ENCODE measurements around the gene ADARB2. TPM values are rescaled to one million over a fixed set of nuclear protein-coding genes. Genes with fewer than 3 reads are reported as not detected.

The ADARB2 gene
- total and polyA plus RNA-seq, 10 of the 15 experiments (the other 5 are each of a cell fraction or from before 2014, with no cell fraction given): 0.02 to 4.1 (median 0.76) TPM

DNA sequence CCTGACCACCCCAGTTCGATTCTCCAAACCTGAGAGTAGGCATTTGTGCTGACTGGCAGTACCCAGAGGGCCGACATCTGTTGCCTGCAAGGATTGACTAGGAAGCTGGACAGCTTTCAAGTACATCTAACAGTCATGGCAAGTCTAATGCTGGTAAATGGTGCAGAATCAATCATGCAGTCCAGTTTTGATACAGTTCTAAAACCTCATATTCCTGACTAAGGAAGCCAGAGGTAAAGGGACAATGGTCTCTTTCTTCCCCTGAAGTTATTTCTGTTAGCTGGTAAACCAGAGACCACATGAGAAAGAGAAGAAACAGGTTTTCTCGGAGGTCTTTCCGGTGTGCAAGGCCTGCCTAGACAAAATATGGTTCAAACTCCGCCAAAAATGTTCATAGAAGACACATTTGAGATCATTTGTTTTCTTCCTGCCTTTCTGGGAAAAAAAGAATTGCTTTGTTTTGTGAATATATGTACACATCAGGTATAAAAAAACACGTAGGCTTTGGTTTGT lies 584.0 kb downstream of the ADARB2 start (continued):
- TF ChIP-seq, protein P1, sequence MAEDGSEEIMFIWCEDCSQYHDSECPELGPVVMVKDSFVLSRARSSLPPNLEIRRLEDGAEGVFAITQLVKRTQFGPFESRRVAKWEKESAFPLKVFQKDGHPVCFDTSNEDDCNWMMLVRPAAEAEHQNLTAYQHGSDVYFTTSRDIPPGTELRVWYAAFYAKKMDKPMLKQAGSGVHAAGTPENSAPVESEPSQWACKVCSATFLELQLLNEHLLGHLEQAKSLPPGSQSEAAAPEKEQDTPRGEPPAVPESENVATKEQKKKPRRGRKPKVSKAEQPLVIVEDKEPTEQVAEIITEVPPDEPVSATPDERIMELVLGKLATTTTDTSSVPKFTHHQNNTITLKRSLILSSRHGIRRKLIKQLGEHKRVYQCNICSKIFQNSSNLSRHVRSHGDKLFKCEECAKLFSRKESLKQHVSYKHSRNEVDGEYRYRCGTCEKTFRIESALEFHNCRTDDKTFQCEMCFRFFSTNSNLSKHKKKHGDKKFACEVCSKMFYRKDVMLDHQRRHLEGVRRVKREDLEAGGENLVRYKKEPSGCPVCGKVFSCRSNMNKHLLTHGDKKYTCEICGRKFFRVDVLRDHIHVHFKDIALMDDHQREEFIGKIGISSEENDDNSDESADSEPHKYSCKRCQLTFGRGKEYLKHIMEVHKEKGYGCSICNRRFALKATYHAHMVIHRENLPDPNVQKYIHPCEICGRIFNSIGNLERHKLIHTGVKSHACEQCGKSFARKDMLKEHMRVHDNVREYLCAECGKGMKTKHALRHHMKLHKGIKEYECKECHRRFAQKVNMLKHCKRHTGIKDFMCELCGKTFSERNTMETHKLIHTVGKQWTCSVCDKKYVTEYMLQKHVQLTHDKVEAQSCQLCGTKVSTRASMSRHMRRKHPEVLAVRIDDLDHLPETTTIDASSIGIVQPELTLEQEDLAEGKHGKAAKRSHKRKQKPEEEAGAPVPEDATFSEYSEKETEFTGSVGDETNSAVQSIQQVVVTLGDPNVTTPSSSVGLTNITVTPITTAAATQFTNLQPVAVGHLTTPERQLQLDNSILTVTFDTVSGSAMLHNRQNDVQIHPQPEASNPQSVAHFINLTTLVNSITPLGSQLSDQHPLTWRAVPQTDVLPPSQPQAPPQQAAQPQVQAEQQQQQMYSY (CRISPR knock-in tag; IDR thresholded peaks at IDR 0.05): no peak
- TF ChIP-seq ZNF207 (IDR thresholded peaks at IDR 0.05; ENCODE audit: borderline replicate concordance): no peak
- TF ChIP-seq, protein P2, sequence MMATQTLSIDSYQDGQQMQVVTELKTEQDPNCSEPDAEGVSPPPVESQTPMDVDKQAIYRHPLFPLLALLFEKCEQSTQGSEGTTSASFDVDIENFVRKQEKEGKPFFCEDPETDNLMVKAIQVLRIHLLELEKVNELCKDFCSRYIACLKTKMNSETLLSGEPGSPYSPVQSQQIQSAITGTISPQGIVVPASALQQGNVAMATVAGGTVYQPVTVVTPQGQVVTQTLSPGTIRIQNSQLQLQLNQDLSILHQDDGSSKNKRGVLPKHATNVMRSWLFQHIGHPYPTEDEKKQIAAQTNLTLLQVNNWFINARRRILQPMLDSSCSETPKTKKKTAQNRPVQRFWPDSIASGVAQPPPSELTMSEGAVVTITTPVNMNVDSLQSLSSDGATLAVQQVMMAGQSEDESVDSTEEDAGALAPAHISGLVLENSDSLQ (IDR thresholded peaks at IDR 0.05): no peak
- TF ChIP-seq HDGF (IDR thresholded peaks at IDR 0.05): no peak
- no peak for TF ChIP-seq EGR1 (IDR thresholded peaks at IDR 0.05; ENCODE audit: borderline replicate concordance in 1 of 2, low read depth in 2 of 2, low read length in 2 of 2)
- TF ChIP-seq, protein P3, sequence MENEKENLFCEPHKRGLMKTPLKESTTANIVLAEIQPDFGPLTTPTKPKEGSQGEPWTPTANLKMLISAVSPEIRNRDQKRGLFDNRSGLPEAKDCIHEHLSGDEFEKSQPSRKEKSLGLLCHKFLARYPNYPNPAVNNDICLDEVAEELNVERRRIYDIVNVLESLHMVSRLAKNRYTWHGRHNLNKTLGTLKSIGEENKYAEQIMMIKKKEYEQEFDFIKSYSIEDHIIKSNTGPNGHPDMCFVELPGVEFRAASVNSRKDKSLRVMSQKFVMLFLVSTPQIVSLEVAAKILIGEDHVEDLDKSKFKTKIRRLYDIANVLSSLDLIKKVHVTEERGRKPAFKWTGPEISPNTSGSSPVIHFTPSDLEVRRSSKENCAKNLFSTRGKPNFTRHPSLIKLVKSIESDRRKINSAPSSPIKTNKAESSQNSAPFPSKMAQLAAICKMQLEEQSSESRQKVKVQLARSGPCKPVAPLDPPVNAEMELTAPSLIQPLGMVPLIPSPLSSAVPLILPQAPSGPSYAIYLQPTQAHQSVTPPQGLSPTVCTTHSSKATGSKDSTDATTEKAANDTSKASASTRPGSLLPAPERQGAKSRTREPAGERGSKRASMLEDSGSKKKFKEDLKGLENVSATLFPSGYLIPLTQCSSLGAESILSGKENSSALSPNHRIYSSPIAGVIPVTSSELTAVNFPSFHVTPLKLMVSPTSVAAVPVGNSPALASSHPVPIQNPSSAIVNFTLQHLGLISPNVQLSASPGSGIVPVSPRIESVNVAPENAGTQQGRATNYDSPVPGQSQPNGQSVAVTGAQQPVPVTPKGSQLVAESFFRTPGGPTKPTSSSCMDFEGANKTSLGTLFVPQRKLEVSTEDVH (IDR thresholded peaks at IDR 0.05; ENCODE audit: low read depth, partially characterized antibody): no peak

Measured in GM12878 (cell line).